GM23248 (cell line): ENCODE measurements around the gene TCEAL3.
"Not testable (repeated sequence)": the region's sequence is repeated elsewhere in the genome, so short reads cannot be mapped to it uniquely, and the experiment has no call there.

Experiments
- EZH2 ChIP-seq: fragments of 200-600 bp; sonication (generic); IDR thresholded peaks from 2 replicates; pipeline ENCODE4 v1.6.1; 2018; ENCODE audit warnings: antibody characterized with exemption, mild to moderate bottlenecking; ENCODE audit not compliant: insufficient read depth, poor library complexity, severe bottlenecking
- EZH2phosphoT487 ChIP-seq: fragments of 200-600 bp; sonication (generic); IDR thresholded peaks from 2 replicates; pipeline ENCODE4 v1.6.1; 2018; ENCODE audit warnings: antibody characterized with exemption, moderate library complexity, mild to moderate bottlenecking, low read depth; ENCODE audit not compliant: insufficient read depth

GRCh38 chrX:103592295-103592694 lies 15.5 kb upstream of the TCEAL3 start:
- TF ChIP-seq EZH2phosphoT487, EZH2: not testable (repeated sequence)
